Transverse colon (tissue), 4 donors: ENCODE data around the gene HSD11B2. TPM values are rescaled to one million over a fixed set of nuclear protein-coding genes. Genes with fewer than 3 reads are reported as not detected.

ENCODE experiments used
- DNase-seq: peaks from one replicate; pipeline ENCODE4 v3.0.0-alpha.2; 2019
- H3K27ac ChIP-seq, 4 donors: fragments of 200-600 bp; sonication (generic); 2 replicates each; pipeline ENCODE4 v1.5.1; 2016 to 2018; ENCODE audit warnings: inconsistent platforms in 4 of 4
- H3K27me3 ChIP-seq: fragments of 200-600 bp; sonication (generic); 2 replicates; pipeline ENCODE4 v1.5.1; 2017; ENCODE audit warnings: inconsistent platforms
- H3K36me3 ChIP-seq, 4 donors: fragments of 200-600 bp; sonication (generic); 2 replicates each; pipeline ENCODE4 v1.5.1; 2017 to 2019; ENCODE audit warnings: inconsistent platforms in 4 of 4
- H3K4me1 ChIP-seq, 4 donors: fragments of 200-600 bp; sonication (generic); 2 replicates each; pipeline ENCODE4 v1.5.1; 2017 to 2020; ENCODE audit warnings: inconsistent platforms in 4 of 4
- H3K4me3 ChIP-seq, 4 donors: fragments of 200-600 bp; sonication (generic); 1 replicate in 1 of 4; 2 replicates in 3 of 4; pipeline versions ENCODE4 v1.5.1 to v1.6.1; 2017 to 2019; ENCODE audit warnings: inconsistent platforms in 4 of 4
- H3K9me3 ChIP-seq, 2 donors: fragments of 200-600 bp; sonication (generic); 2 replicates each; pipeline ENCODE4 v1.5.1; 2017 to 2019; ENCODE audit warnings: inconsistent platforms in 2 of 2
- CTCF ChIP-seq, 5 experiments: fragments of 200-600 bp in 3 of 5; fragments of 450-650 bp in 2 of 5; sonication (generic) in 3 of 5; IDR thresholded peaks; 1 replicate in 2 of 5; 2 replicates in 3 of 5; pipeline ENCODE4 v1.5.1; 2016 to 2017; ENCODE audit warnings: antibody characterized with exemption in 5 of 5, inconsistent platforms in 3 of 5, mild to moderate bottlenecking in 2 of 5, moderate library complexity in 1 of 5
- EP300 ChIP-seq: sonication (generic); formaldehyde crosslinking; IDR thresholded peaks from one replicate; pipeline ENCODE4 v1.6.1; 2017; ENCODE audit warnings: antibody characterized with exemption, low read depth
- POLR2A ChIP-seq: fragments of 450-650 bp; IDR thresholded peaks from one replicate; pipeline ENCODE4 v1.6.1; 2016; ENCODE audit warnings: antibody characterized with exemption, mild to moderate bottlenecking, moderate library complexity
- POLR2AphosphoS5 ChIP-seq, 3 donors: sonication (generic); formaldehyde crosslinking; IDR thresholded peaks; one replicate each; pipeline ENCODE4 v1.6.1; 2016; ENCODE audit warnings: antibody characterized with exemption in 3 of 3
- WGBS, 2 donors: methylation state at CpG; one replicate each; pipeline ENCODE4 v1.1.5; 2018; ENCODE audit warnings: low coverage in 1 of 2; 5-methylcytosine and 5-hydroxymethylcytosine counted together
- in situ Hi-C, 4 donors: fragments of 200-750 bp; cut with MboI; loops; one replicate each; pipeline versions ENCODE4 v1.15.0 to v1.15.1; 2017; ENCODE audit warnings: low sequenced_read_pairs in 3 of 4, low pct_ligation_motif_present in 1 of 4, low pct_unique_long_range_greater_than_20kb in 1 of 4
- intact Hi-C: fragments of 100-400 bp; cut with DNase I; formaldehyde crosslinking; loops from one replicate; pipeline ENCODE4 v1.15.1; 2023; ENCODE audit warnings: low total_unique reads
- total RNA-seq, 4 donors: library from RNA; depleted of rRNA; stranded (reverse); fragments of >200 nt; gene quantifications; one replicate each; pipeline ENCODE4 v1.1.0, GENCODE V29; 2016

Gene HSD11B2
- total RNA-seq, 4 donors from 2014 or later = 667 to 1,081 (median 790) TPM

- Histone ChIP-seq H3K4me3 (no peak overlapping the region), H3K27me3 (no peaks in the 10 kb centered on the region), H3K4me1 (peaks cover 65 to 75% (median 71%) of the 10 kb centered on the region in 4 donors), H3K27ac (peak overlapping the region; percentile 83 to 90 (median 86)), H3K36me3 (peaks cover 0 to 14% (median under 1%) of the 10 kb centered on the region in 4 donors), H3K9me3 (no peaks in the 10 kb centered on the region)
- in situ Hi-C loops = no loop called here
- WGBS, 2 donors = 78 to 80% methylated on average over 3 to 13 of the region's 13 CpGs
- intact Hi-C loops = no loop called here
- no peak for TF ChIP-seq CTCF (IDR thresholded peaks at IDR 0.05)
- TF ChIP-seq POLR2A = no peak
- TF ChIP-seq POLR2AphosphoS5 (IDR thresholded peaks at IDR 0.05) = no peak
- TF ChIP-seq EP300 = no peak
- DNase-seq = no peak
These were observed 11.8 kb downstream of the HSD11B2 start for GRCh38 chr16:67442581-67443255.

- peaks cover 0 to 9% (median 0%) of the 10 kb centered on the region in 4 donors for H3K36me3 ChIP-seq
- H3K4me1 ChIP-seq = peaks cover 71 to 80% (median 77%) of the 10 kb centered on the region in 4 donors
- intact Hi-C loops (no loop called here), in situ Hi-C loops (no loop called here)
- no peak overlapping the region for H3K4me3 ChIP-seq
- peak; percentile 44 to 72 (median 63) for TF ChIP-seq POLR2AphosphoS5 (IDR thresholded peaks at IDR 0.05)
- no peak for TF ChIP-seq CTCF (IDR thresholded peaks at IDR 0.05)
- no peak for TF ChIP-seq POLR2A
- TF ChIP-seq EP300 = no peak
- peak overlapping the region; percentile 83 to 90 (median 86) for H3K27ac ChIP-seq
- WGBS, 2 donors = 69% methylated on average over 6 of the region's 6 CpGs; no CpG with 5 or more reads in 1 of the 2 donors
- H3K9me3 ChIP-seq = no peaks in the 10 kb centered on the region
- no peaks in the 10 kb centered on the region for H3K27me3 ChIP-seq
- peak; percentile 50 for DNase-seq
These were observed 12.3 kb downstream of the HSD11B2 start for GRCh38 chr16:67443265-67443664.

GRCh38 chr16:67444259-67445125 lies 13.6 kb downstream of the HSD11B2 start:
- TF ChIP-seq POLR2A (no peak), POLR2AphosphoS5 (IDR thresholded peaks at IDR 0.05) (no peak)
- intact Hi-C loops = no loop called here
- Histone ChIP-seq H3K9me3 (no peaks in the 10 kb centered on the region), H3K27me3 (no peaks in the 10 kb centered on the region), H3K4me1 (peaks cover 80 to 92% (median 88%) of the 10 kb centered on the region in 4 donors), H3K27ac (peak overlapping the region; percentile 86 to 94 (median 88)), H3K4me3 (no peak overlapping the region), H3K36me3 (no peaks in the 10 kb centered on the region)
- 82% methylated on average over 18 of the region's 22 CpGs; no CpG with 5 or more reads in 1 of the 2 donors for WGBS, 2 donors
- no peak for DNase-seq
- in situ Hi-C loops = no loop called here

GRCh38 chr16:67445126-67445426 lies 14.2 kb downstream of the HSD11B2 start:
- no peak overlapping the region for H3K4me3 ChIP-seq
- in situ Hi-C loops = no loop called here
- H3K9me3 ChIP-seq = no peaks in the 10 kb centered on the region
- peak overlapping the region; percentile 86 to 94 (median 88) for H3K27ac ChIP-seq
- TF ChIP-seq POLR2AphosphoS5 (IDR thresholded peaks at IDR 0.05) = no peak
- TF ChIP-seq EP300 = no peak
- TF ChIP-seq CTCF (IDR thresholded peaks at IDR 0.05) = no peak
- TF ChIP-seq POLR2A = no peak
- H3K27me3 ChIP-seq = no peaks in the 10 kb centered on the region
- no peak for DNase-seq
- no peaks in the 10 kb centered on the region for H3K36me3 ChIP-seq
- WGBS, 2 donors = 71 to 88% methylated on average over 2 to 7 of the region's 7 CpGs
- intact Hi-C loops = no loop called here
- H3K4me1 ChIP-seq = peaks cover 86 to 98% (median 91%) of the 10 kb centered on the region in 4 donors
